Inferior parietal cortex (tissue), 1 donor: Measurements from ENCODE around the gene PRDM15.

Experiments
- DNase-seq: peaks from one replicate; pipeline ENCODE4 v3.0.0-alpha.2; 2016; ENCODE audit errors: extremely low spot score

Gene PRDM15

DNA sequence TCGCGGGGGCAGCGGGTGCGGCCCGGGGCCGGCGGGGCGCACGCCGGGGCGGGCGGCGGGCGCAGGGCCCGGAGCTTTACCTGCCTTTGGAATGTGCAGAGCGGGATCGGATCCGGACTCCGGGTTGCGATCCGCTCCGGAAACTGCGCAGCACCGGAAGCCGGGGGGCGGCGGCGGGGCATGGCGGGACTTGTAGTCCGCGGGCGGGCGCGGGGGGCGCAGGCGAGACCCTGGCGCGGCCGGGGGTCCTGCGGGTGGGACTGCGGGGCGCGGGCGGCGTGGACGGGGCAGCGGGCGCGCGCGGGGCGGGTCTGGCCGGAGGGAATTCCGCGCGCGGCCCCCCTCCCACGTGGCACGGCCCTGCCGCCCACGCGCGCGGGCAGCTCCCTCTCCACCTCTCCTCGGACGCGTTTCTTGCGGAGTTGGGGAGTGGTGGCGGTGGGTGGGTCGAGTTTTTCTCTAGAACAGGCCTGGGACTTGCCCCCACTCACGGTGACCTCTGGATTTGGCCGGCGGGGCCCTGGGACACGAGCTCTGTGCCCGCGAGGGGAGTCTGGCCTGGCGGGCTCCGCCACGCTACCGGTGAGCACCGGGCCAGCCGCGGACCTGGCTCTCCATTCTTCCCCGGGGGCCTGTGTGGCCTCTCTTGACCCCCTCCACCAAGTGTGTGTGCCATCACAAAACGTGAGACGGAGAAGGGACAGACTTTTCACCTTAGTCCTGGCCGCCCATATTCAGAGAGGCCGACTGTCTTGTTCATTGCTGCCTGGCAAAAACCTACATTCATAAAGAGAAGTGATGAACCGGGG is at the start of gene PRDM15:
Gene PRDM15, minus strand, starts transcription at position 155 of the 809 bp plus-strand sequence. CDS start 18,981 bp downstream, outside the sequence.
- peak; percentile 67 for DNase-seq

- no peak for DNase-seq
Measured at GRCh38 chr21:41928621-41929220, 49.6 kb upstream of the PRDM15 start.

DNA sequence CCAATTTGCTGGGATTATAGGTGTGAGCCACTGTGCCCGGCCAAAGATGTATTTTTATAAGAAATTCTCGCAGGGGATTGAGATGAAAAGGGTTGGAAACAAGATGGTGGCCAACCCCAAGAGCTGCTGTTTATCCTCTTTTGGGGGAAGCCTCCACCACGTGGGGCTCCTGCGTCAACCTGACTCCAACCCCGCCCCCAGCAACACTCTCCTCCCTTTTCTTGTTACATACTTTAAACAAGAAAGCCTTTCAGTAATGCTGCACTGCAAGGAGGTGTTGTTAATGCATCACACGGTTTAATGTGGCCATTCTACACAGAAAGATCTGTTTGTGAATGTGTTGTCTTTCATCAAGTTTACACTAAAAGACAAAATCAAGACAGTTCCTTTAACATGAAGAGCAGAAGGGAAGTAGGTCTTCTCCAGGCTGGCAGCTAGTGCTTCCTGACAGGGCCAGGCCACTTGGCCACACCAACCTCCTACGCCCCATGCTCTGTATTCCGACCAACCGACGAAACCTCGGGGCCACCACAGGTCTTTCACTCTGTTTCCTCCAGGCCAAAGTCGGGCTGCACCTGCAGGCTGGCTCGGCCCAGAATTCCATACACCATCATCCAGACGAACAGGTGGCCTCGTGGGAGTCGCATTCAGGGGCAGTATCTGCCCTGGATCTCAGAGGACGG is 48.7 kb upstream of the PRDM15 start:
- no peak for DNase-seq

GRCh38 chr21:41926807-41927171 is 47.6 kb upstream of the PRDM15 start:
- DNase-seq = no peak

DNA sequence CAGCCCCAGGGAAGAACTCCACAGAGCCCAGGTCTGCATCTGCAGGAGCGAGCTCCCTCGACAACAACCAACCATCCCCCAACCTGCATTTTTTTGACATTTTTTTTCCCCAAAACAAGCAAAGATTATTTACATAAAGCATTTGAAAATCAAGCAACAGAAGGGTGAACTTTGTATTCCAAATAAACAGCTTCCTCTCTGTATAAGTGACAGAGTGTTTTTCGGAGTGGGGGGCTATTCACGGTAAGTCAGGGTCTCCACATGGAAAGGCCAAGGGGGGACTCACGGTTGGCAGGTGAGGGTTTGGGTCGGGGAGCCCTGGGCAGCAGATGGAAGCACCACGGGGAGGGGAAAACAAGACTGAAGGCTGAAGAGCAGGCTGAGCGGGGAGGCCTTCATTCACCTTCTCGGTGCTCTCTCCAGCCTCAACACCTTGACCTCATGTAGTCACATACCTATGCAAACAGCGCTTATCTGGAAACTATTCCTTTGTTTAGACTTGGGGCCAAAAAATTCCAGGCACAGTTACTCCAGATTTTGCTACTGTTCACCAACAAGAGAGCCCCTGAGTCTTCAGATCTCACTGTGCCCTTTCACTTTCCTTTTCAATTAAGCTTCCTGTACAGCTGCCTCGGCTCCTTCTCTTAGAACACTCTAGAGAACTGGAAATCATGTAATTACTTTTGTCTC is 47.1 kb upstream of the PRDM15 start:
- DNase-seq = peak; percentile 54

- DNase-seq = no peak
Measured at GRCh38 chr21:41925767-41926116, 46.6 kb upstream of the PRDM15 start.

DNA sequence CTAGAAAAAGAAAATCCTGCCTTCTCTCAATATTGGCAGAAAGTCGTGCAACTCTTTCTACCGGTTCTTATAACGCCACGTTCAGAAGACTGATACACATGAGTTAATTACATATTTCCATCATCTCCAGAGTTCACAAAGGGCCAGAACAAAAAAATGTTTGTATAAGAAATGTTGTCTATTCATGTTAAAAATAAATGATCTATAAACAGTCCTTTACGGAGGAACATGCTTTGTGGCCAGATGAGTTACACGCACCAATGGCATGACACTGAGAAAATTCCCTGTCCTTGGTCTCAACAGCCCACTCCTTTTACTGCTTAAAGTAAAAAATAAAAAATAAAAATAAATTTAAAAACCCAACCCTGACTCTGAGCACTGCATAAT is 45.2 kb upstream of the PRDM15 start:
- DNase-seq = no peak

DNA sequence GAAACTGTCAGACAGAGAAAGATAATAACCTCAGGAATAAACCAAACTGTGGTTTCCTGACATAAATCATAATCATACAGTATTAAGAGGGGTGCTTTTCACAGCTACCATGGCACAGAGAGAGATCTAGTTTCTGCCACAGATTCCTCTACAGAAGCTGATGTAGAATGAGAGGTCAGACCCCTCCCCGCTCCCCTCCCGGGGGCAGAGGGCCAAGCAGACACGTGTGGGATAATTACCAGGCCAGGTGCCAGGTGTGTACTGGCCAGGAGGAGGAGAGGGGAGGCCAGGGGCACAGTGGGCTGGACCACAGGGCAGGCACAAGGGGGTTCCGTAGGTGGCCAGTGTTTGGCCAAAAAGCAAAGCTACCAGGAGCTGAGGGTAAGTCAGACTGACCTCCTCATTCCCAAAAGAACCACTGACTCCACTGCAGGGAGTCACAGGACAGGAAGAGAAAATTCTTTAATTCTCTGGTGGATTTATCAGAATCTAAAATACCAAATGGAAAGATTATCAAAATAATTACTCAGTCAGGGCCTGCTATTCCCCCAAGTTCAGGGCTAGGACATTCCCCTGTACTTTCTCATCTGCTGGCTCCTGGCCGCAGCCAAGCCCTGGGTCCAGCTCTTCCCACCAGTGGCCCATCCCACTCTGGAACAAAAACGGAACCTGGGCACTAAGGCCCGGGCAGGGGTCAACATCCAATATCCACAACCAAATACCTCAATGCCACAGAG is 44.7 kb upstream of the PRDM15 start:
- no peak for DNase-seq

- no peak for DNase-seq
Measured at GRCh38 chr21:41923186-41923585, 44.0 kb upstream of the PRDM15 start.

DNA sequence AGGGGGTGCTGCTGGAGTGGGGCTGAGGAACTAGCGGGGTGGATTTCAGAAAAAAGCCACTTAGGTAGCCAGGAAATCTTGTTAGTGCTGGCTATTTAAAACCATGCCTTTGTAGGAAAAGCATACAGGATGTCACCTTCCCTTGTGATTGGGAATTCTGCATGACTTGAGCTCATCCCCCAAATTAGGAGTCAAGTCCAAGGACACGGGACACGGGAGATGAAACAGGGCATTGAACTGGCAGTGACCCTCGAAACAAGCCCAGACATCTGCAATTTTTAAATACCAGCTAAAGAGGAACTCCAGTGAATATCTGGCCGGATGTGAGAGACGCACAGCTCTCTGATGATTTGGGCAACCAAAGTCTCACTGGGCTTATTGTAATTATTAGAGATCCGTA is 41.9 kb upstream of the PRDM15 start:
- no peak for DNase-seq

DNA sequence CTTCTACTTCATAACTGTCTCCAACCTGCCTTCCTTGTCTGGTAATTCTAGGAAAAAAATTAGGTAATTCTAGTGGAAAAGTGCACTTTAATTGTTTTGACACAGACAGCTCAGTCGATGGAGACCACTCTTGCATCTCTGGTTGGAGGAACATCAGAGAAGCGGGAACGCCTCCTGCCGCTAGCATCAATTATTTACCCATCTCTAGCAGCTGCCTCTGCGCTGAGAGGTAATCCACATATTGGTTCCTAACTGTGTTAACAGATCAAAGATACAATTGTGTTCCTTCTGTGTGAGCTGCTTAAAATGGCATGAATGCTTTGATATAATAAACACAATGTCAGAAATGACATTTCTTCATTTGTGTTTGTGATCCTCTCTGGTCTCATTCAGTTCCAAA is 41.3 kb upstream of the PRDM15 start:
- DNase-seq = no peak

DNA sequence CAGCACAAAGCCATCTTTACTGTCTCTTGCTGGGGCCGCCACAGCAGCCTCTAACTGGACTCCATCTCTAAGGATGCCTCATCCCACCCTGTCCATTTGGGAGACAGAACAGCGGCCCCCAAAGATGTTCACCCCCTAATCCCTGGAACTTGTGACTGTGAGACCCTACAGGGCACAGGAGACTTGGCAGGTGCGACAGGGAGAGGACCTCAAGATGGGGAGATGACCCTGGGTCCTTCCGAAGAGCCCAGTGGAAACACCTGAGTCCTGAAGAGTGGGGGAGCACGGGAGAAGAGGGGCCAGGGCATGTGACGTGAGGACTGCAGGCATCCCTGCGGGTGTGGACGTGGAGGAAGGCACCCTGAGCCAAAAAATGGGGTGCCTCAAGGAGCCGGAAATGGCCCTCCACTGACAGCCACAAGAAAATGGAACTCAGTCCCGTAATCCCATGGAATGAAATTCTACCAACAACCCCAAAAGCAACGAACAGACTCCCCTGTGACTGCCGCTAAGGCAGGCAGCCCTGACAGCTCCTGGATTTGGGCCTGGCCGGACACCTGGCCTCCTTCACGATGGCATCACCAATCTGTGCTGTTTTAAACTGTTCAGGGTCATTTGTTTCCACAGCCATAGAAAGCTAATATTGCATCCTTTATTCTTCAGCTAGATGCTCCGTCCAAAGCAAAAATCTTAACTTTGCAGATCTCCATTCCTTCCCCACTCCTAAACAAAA is 40.7 kb upstream of the PRDM15 start:
- DNase-seq = no peak

- DNase-seq = no peak
Measured at GRCh38 chr21:41918561-41919358, 39.6 kb upstream of the PRDM15 start.

DNA sequence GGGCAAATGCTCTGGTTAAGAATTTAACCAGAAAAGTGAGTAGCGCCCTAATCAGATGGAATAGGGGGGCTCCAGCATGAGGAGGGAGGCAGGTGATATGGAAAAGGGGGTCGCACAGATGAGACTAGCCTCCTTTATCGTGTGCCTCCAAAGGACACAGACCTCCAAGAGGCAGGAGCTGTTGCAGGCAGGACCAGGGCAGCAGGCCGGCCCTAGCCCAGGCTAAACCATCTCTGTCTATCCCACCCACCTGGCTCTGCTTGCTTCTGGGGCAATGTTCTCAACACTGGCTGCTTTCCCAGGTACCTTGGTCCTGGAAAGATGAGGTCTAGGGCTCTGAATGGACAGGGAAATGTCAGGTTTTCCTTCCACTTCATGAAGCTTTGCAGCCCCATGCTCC is 38.4 kb upstream of the PRDM15 start:
- no peak for DNase-seq

DNA sequence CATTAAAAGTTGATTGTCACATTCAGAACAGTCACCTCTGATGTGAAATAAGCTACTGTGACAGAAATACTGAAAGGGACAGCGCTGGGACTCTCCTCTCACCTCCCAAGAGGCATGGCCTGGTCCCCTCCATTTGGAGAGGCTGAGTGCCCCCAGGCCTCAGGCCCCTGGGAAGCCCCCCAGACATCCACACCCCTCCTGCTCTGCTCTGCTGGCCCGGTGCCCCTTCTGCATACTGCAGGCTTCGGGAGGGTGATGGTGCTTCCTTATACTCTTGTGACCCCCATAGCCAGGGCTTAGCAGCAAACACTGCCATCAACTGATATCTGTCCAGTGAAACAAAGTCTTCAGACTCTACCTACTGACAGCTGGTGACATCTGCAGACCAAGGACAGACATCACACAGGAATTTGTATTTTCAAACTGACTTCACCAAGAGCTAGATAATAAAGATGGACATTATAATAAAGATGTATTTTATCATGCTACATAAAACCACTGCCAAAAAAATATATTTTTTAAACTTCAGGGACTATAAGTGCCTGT is 37.8 kb upstream of the PRDM15 start:
- DNase-seq = no peak

GRCh38 chr21:41914965-41915364 is 35.8 kb upstream of the PRDM15 start:
- no peak for DNase-seq

GRCh38 chr21:41914358-41914757 is 35.2 kb upstream of the PRDM15 start:
- no peak for DNase-seq

GRCh38 chr21:41913230-41913629 is 34.1 kb upstream of the PRDM15 start:
- DNase-seq = no peak

GRCh38 chr21:41908829-41909228 is 29.7 kb upstream of the PRDM15 start:
- no peak for DNase-seq
